Thyroid gland (tissue), 4 donors: ENCODE measurements around the gene SNRNP70. TPM values are rescaled to one million over a fixed set of nuclear protein-coding genes. Genes with fewer than 3 reads are reported as not detected.
"Not testable (repeated sequence)": the region's sequence is repeated elsewhere in the genome, so short reads cannot be mapped to it uniquely, and the experiment has no call there.

ENCODE experiments used
- DNase-seq, 2 donors: peaks; one replicate each; pipeline ENCODE4 v3.0.0-alpha.2; 2019
- H3K27ac ChIP-seq, 3 donors: fragments of 200-600 bp; sonication (generic); 1 replicate in 2 of 3; 2 replicates in 1 of 3; pipeline ENCODE4 v1.5.1; 2016 to 2019; ENCODE audit warnings: mild to moderate bottlenecking in 1 of 3, moderate library complexity in 1 of 3
- H3K27me3 ChIP-seq: fragments of 200-600 bp; sonication (generic); one replicate; pipeline ENCODE4 v1.5.1; 2019
- H3K36me3 ChIP-seq, 2 donors: fragments of 200-600 bp; sonication (generic); one replicate each; pipeline ENCODE4 v1.5.1; 2016 to 2019
- H3K4me1 ChIP-seq, 2 donors: fragments of 200-600 bp; sonication (generic); one replicate each; pipeline ENCODE4 v1.5.1; 2017 to 2019
- H3K4me3 ChIP-seq, 3 donors: fragments of 200-600 bp; sonication (generic); replicated peaks in 1 of 3; 1 replicate in 2 of 3; 2 replicates in 1 of 3; pipeline ENCODE4 v1.5.1; 2016; ENCODE audit warnings: mild to moderate bottlenecking in 1 of 3
- H3K9me3 ChIP-seq: fragments of 200-600 bp; sonication (generic); one replicate; pipeline ENCODE4 v1.5.1; 2017
- CTCF ChIP-seq, 6 experiments: fragments of 200-600 bp in 3 of 6; fragments of 450-650 bp in 3 of 6; sonication (generic) in 3 of 6; IDR thresholded peaks; one replicate each; pipeline ENCODE4 v1.5.1; 2016 to 2019; ENCODE audit warnings: antibody characterized with exemption in 6 of 6, mild to moderate bottlenecking in 2 of 6, inconsistent platforms in 1 of 6, moderate library complexity in 1 of 6
- POLR2A ChIP-seq, 2 donors: fragments of 450-650 bp; IDR thresholded peaks; one replicate each; pipeline ENCODE4 v1.6.1; 2017; ENCODE audit warnings: antibody characterized with exemption in 2 of 2, mild to moderate bottlenecking in 2 of 2, moderate library complexity in 1 of 2
- WGBS, 2 donors: methylation state at CpG; one replicate each; pipeline ENCODE4 v1.1.5; 2017; 5-methylcytosine and 5-hydroxymethylcytosine counted together
- intact Hi-C: fragments of 100-400 bp; cut with DNase I; formaldehyde crosslinking; loops from one replicate; pipeline ENCODE4 v1.15.1; 2023
- total RNA-seq, 4 donors: library from RNA; depleted of rRNA; stranded (reverse); fragments of >200 nt; gene quantifications; one replicate each; pipeline ENCODE4 v1.2.3, GENCODE V29; 2016

SNRNP70 gene
- total RNA-seq, 4 donors from 2014 or later: 253 to 388 (median 305) TPM

- intact Hi-C loops: no loop called here
- no peaks in the 10 kb centered on the region for H3K27me3 ChIP-seq
Measured at GRCh38 chr19:49125025-49125731, 39.9 kb downstream of the SNRNP70 start.

GRCh38 chr19:49126575-49126974 lies 41.3 kb downstream of the SNRNP70 start:
- TF ChIP-seq CTCF (IDR thresholded peaks at IDR 0.05) (no peak), POLR2A (IDR thresholded peaks at IDR 0.05) (no peak)
- Histone ChIP-seq H3K27ac (no peak overlapping the region), H3K27me3 (no peaks in the 10 kb centered on the region), H3K4me3 (no peak overlapping the region), H3K9me3 (no peaks in the 10 kb centered on the region), H3K36me3 (no peaks in the 10 kb centered on the region), H3K4me1 (peaks cover 10 to 12% of the 10 kb centered on the region in 2 donors)
- DNase-seq: no peak
- 71 to 95% methylated on average over 4 of the region's 4 CpGs for WGBS, 2 donors
- intact Hi-C loops: no loop called here

More at GRCh38 chr19:49125025-49125731, 39.9 kb downstream of the SNRNP70 start:
- TF ChIP-seq CTCF (IDR thresholded peaks at IDR 0.05) (no peak), POLR2A (IDR thresholded peaks at IDR 0.05) (no peak)
- DNase-seq: no peak
- Histone ChIP-seq H3K4me1 (peaks cover 12 to 13% of the 10 kb centered on the region in 2 donors), H3K9me3 (no peaks in the 10 kb centered on the region), H3K36me3 (no peaks in the 10 kb centered on the region), H3K4me3 (no peak overlapping the region), H3K27ac (no peak overlapping the region)
- 30 to 43% methylated on average over 15 to 19 of the region's 23 CpGs for WGBS, 2 donors

GRCh38 chr19:49127225-49127624 lies 42.0 kb downstream of the SNRNP70 start:
- H3K27ac ChIP-seq, H3K9me3 ChIP-seq, H3K4me3 ChIP-seq, H3K27me3 ChIP-seq, H3K36me3 ChIP-seq, DNase-seq, intact Hi-C loops: not testable (repeated sequence)
- WGBS, 2 donors: 89% methylated on average over 12 of the region's 12 CpGs
- peaks cover 10 to 12% of the 10 kb centered on the region in 2 donors for H3K4me1 ChIP-seq

- peak overlapping the region in 2 of 3 donors; percentile 18 to 46 for H3K27ac ChIP-seq
- H3K4me3 ChIP-seq: no peak overlapping the region
- no peaks in the 10 kb centered on the region for H3K9me3 ChIP-seq
- TF ChIP-seq POLR2A (IDR thresholded peaks at IDR 0.05): peak in 1 of 2 donors; percentile 33
- TF ChIP-seq CTCF (IDR thresholded peaks at IDR 0.05): peak in 3 of 6 experiments; percentile 13 to 32 (median 25)
- WGBS, 2 donors: 5 to 6% methylated on average over 34 to 36 of the region's 63 CpGs
- H3K4me1 ChIP-seq: peaks cover 10 to 12% of the 10 kb centered on the region in 2 donors
- intact Hi-C loops: no loop called here
- peak; percentile 95 to 97 for DNase-seq
- H3K36me3 ChIP-seq: no peaks in the 10 kb centered on the region
- no peaks in the 10 kb centered on the region for H3K27me3 ChIP-seq
Measured at GRCh38 chr19:49127674-49128544, 42.7 kb downstream of the SNRNP70 start.

- no peaks in the 10 kb centered on the region for H3K9me3 ChIP-seq
- intact Hi-C loops: no loop called here
- no peak for DNase-seq
- H3K27ac ChIP-seq: no peak overlapping the region
- peaks cover 12 to 19% of the 10 kb centered on the region in 2 donors for H3K4me1 ChIP-seq
- no peak overlapping the region for H3K4me3 ChIP-seq
- H3K36me3 ChIP-seq: no peaks in the 10 kb centered on the region
- TF ChIP-seq CTCF (IDR thresholded peaks at IDR 0.05) (no peak), POLR2A (IDR thresholded peaks at IDR 0.05) (no peak)
- 59 to 70% methylated on average over 15 of the region's 15 CpGs for WGBS, 2 donors
- no peaks in the 10 kb centered on the region for H3K27me3 ChIP-seq
Measured at GRCh38 chr19:49128545-49129237, 43.4 kb downstream of the SNRNP70 start.
